ENCODE data around the gene MIAT.

DNA sequence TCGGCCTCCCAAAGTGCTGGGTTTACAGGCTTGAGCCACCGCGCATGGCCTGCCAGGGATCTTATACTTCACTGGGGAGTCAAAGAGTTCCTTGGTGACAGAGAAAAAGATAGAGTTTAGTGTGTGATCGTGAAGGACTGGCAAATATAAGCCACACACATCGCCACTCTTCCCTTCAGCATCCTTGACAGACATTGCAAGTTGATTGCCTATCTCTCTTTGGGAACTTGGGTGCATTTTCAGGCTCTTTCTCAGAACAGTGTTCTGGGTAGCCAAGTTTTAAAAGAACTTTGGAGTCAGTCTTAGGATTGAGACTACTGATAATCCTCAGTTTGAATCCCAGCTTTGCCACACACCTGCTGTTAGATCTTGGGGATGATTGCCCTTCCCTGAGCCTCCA lies 19.8 kb downstream of the MIAT start:
- TF ChIP-seq ZNF175 (tag by site-specific recombination; IDR thresholded peaks at IDR 0.05) = no peak
- no peak for TF ChIP-seq SETDB1 (IDR thresholded peaks at IDR 0.05; ENCODE audit: insufficient read length, low read length)
- TF ChIP-seq, protein P1, sequence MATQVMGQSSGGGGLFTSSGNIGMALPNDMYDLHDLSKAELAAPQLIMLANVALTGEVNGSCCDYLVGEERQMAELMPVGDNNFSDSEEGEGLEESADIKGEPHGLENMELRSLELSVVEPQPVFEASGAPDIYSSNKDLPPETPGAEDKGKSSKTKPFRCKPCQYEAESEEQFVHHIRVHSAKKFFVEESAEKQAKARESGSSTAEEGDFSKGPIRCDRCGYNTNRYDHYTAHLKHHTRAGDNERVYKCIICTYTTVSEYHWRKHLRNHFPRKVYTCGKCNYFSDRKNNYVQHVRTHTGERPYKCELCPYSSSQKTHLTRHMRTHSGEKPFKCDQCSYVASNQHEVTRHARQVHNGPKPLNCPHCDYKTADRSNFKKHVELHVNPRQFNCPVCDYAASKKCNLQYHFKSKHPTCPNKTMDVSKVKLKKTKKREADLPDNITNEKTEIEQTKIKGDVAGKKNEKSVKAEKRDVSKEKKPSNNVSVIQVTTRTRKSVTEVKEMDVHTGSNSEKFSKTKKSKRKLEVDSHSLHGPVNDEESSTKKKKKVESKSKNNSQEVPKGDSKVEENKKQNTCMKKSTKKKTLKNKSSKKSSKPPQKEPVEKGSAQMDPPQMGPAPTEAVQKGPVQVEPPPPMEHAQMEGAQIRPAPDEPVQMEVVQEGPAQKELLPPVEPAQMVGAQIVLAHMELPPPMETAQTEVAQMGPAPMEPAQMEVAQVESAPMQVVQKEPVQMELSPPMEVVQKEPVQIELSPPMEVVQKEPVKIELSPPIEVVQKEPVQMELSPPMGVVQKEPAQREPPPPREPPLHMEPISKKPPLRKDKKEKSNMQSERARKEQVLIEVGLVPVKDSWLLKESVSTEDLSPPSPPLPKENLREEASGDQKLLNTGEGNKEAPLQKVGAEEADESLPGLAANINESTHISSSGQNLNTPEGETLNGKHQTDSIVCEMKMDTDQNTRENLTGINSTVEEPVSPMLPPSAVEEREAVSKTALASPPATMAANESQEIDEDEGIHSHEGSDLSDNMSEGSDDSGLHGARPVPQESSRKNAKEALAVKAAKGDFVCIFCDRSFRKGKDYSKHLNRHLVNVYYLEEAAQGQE (tag by site-specific recombination; IDR thresholded peaks at IDR 0.05) = no peak
- no peak for TF ChIP-seq ZBTB7A (tag by site-specific recombination; IDR thresholded peaks at IDR 0.05; ENCODE audit: low read depth)
- TF ChIP-seq CTCF (tag by site-specific recombination; IDR thresholded peaks at IDR 0.05) = no peak
- no peak for TF ChIP-seq ZBTB1 (tag by site-specific recombination; IDR thresholded peaks at IDR 0.05)
- TF ChIP-seq ZNF18 (tag by site-specific recombination; IDR thresholded peaks at IDR 0.05) = no peak

Measured in HEK293 (cell line).